Erythroblast (primary cell): ENCODE data around the gene CSF2.

ENCODE experiments used
- GATA1 ChIP-seq: IDR thresholded peaks from 2 replicates; pipeline ENCODE4 v1.6.1; 2011; ENCODE audit warnings: low read depth, mild to moderate bottlenecking, control low read depth, low read length, moderate library complexity
- POLR2A ChIP-seq: IDR thresholded peaks from 2 replicates; pipeline ENCODE4 v1.6.1; 2011; ENCODE audit warnings: mild to moderate bottlenecking, low read length

- TF ChIP-seq POLR2A (no peak), GATA1 (no peak)
Observed at GRCh38 chr5:132032196-132032595, 41.4 kb upstream of the CSF2 start.
